ES-I3 (cell line): Measurements from ENCODE around the gene PCBP2.
"Not testable (repeated sequence)": the region's sequence is repeated elsewhere in the genome, so short reads cannot be mapped to it uniquely, and the experiment has no call there.

Experiments used
- H3K36me3 ChIP-seq: 2 replicates; pipeline ENCODE4 v1.6.1; 2013; ENCODE audit warnings: mild to moderate bottlenecking, low read length, control low read depth, moderate library complexity; ENCODE audit not compliant: insufficient read depth
- H3K4me1 ChIP-seq: 2 replicates; pipeline ENCODE4 v1.6.1; 2013; ENCODE audit warnings: mild to moderate bottlenecking, control low read depth, low read length; ENCODE audit not compliant: insufficient read depth
- H3K9ac ChIP-seq: 2 replicates; pipeline ENCODE4 v1.6.1; 2013; ENCODE audit warnings: low read depth, mild to moderate bottlenecking, low read length, moderate library complexity
- H3K9me3 ChIP-seq: 2 replicates; pipeline ENCODE4 v1.6.1; 2013; ENCODE audit warnings: mild to moderate bottlenecking, low read length, moderate library complexity; ENCODE audit not compliant: control insufficient read depth, insufficient read depth

PCBP2 gene

GRCh38 chr12:53474077-53474476, 22.2 kb downstream of the PCBP2 start:
- H3K9me3 ChIP-seq, result no peaks in the 10 kb centered on the region
- no peak overlapping the region for H3K9ac ChIP-seq
- peaks cover 13% of the 10 kb centered on the region; the same call in 1 of the 2 replicates for H3K4me1 ChIP-seq
- H3K36me3 ChIP-seq, result peaks cover 78% of the 10 kb centered on the region

- peaks cover 76% of the 10 kb centered on the region for H3K36me3 ChIP-seq
- peaks cover 13% of the 10 kb centered on the region; the same call in 1 of the 2 replicates for H3K4me1 ChIP-seq
- no peak overlapping the region for H3K9ac ChIP-seq
- no peaks in the 10 kb centered on the region for H3K9me3 ChIP-seq
Observed at GRCh38 chr12:53474819-53475218, 22.9 kb downstream of the PCBP2 start.

DNA sequence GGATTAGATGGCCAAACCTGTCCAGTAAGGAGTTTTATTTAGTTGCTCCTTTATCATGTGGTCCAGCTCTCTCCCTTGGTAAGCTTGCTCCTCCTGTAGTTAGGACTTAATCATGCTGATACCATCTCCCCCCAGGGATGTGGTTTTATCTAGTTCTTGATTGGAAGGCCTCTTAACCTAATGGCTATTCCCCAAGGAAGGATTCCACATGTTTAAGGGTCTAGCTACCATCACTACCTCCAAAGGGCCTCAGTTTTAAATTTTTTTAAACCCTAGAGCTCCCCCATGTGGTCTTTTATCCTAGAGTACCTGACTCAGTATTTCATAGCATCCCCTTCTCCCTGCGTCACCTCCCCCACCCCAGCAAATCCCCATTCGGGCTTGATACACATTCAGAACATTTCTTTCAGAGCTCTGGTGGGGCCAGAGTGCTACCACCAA, 24.9 kb downstream of the PCBP2 start:
- no peak overlapping the region for H3K9ac ChIP-seq
- H3K4me1 ChIP-seq, result peaks cover 13% of the 10 kb centered on the region; the same call in 1 of the 2 replicates
- no peaks in the 10 kb centered on the region for H3K9me3 ChIP-seq
- peaks cover 67% of the 10 kb centered on the region for H3K36me3 ChIP-seq

- Histone ChIP-seq H3K4me1 (peaks cover 9% of the 10 kb centered on the region; the same call in 1 of the 2 replicates), H3K9ac (no peak overlapping the region), H3K9me3 (no peaks in the 10 kb centered on the region), H3K36me3 (peaks cover 56% of the 10 kb centered on the region)
Observed at GRCh38 chr12:53478865-53479264, 27.0 kb downstream of the PCBP2 start.

DNA sequence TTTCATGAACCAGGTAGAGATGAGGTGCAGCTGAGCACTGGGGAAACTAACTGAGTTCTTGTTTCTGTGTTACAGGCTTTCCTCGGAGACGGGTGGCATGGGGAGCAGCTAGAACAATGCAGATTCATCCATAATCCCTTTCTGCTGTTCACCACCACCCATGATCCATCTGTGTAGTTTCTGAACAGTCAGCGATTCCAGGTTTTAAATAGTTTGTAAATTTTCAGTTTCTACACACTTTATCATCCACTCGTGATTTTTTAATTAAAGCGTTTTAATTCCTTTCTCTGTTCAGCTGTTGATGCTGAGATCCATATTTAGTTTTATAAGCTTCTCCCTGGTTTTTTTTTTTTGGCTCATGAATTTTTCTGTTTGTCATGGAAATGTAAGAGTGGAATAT, 27.4 kb downstream of the PCBP2 start:
- Histone ChIP-seq H3K9me3 (no peaks in the 10 kb centered on the region), H3K4me1 (peaks cover 9% of the 10 kb centered on the region; the same call in 1 of the 2 replicates), H3K36me3 (peaks cover 54% of the 10 kb centered on the region), H3K9ac (no peak overlapping the region)

GRCh38 chr12:53480491-53481442, 28.9 kb downstream of the PCBP2 start:
- H3K4me1 ChIP-seq, result peaks cover 9% of the 10 kb centered on the region; the same call in 1 of the 2 replicates
- H3K9ac ChIP-seq, result no peak overlapping the region
- H3K36me3 ChIP-seq, result peaks cover 50% of the 10 kb centered on the region
- H3K9me3 ChIP-seq, result no peaks in the 10 kb centered on the region

- not testable (repeated sequence) for H3K9ac ChIP-seq
- peaks cover 45% of the 10 kb centered on the region for H3K36me3 ChIP-seq
Observed at GRCh38 chr12:53481458-53481857, 29.6 kb downstream of the PCBP2 start.

DNA sequence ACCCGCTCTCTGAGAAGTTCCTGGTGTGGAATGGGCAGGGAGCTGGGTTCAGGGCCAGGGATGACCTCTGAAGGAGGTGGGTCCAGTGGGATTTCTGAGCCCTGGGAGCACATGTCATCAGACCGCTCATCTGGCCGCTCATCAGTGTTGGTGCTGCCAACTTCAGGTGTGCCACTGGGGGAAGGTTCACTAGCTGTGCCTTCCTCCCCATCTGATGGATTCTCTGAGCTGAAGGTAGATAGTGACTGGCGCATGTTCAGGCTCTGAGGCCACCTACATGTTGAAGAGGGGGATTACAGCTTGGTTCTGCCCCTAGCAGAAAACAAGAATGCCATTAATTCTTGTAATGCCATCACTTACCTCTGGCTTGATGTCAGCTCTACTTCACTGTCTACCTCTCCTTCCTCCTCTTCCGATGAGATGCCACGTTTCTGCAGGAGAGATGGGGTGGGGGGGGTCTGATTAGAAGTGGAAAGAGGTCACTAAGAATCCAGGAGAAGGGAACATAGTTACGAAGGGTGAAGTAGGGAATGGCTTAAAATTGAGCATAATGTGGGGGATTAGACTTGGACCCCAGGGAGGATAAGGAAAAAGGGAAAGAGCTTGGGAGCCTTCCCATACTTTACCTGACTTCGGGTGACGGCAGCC, 30.2 kb downstream of the PCBP2 start:
- peaks cover 3% of the 10 kb centered on the region; the same call in 1 of the 2 replicates for H3K4me1 ChIP-seq
- H3K9me3 ChIP-seq, result no peaks in the 10 kb centered on the region
- no peak overlapping the region for H3K9ac ChIP-seq
- peaks cover 39% of the 10 kb centered on the region for H3K36me3 ChIP-seq

More at GRCh38 chr12:53481458-53481857, 29.6 kb downstream of the PCBP2 start:
- not testable (repeated sequence) for H3K4me1 ChIP-seq, H3K9me3 ChIP-seq

DNA sequence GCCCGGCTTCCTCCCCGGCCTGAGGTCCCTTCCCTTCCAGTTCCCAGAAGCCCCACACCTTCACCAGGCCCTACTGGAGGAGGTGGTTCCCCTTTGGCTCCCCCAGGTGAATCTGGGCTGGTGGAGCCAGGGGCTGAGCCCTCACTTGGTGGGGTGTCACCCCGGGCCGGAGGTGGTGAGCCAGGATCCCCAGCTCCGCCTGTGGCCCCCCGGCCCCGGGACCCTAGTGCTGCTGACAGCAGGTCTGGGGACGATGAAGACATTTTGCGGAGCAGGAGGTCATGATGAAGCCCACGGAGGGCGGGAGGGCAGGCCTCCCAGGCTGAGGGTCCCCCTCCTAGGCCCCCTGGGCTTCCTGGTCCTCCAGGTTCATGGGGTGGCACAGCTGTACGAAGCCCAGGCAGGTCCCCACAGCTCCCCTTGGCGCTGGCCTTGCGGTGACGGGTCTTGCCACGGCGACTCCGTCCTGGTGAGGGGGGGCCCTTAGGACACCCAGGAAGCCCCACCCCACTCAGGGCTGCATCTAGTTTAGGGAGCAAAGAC, 30.8 kb downstream of the PCBP2 start:
- Histone ChIP-seq H3K9me3 (no peaks in the 10 kb centered on the region), H3K4me1 (peaks cover 3% of the 10 kb centered on the region; the same call in 1 of the 2 replicates), H3K9ac (no peak overlapping the region), H3K36me3 (peaks cover 36% of the 10 kb centered on the region)

DNA sequence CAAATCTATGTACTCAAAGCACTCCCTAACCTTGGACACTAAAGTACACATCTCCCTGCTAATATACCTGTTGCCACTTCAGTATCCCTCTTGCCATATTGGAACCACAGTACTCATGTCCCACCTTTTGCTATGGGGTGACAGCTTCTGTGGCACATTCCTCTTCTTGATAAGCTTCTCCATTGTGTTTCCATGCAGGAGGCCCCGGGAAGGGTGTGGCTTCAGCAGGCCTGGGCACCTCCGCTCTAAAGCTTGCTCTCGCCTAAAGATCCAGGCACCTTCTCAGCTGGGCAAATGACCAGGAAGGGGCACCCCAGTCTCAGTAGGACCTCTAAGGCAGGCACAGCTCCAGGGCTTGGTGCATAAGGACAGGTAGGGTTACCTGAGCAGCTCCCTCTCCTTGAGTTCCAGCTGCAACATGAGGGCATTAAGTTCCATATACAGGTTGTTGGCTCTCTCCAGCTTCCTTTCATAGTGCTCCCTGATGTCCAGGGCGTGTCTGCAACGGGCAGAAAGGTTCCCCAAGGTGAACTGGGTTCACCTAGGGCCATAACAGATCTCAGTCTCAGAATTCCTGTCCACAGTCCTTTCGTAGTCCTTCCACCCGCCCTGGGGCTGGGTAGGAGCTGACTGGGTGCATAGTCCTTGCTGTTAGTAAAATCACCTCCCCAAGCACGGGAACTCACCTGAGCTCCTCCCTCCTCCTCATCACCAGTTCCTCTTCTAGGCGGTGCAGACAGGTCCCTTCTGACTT, 31.5 kb downstream of the PCBP2 start:
- peaks cover 29% of the 10 kb centered on the region for H3K36me3 ChIP-seq
- H3K9ac ChIP-seq, result no peak overlapping the region
- peaks cover 3% of the 10 kb centered on the region; the same call in 1 of the 2 replicates for H3K4me1 ChIP-seq
- no peaks in the 10 kb centered on the region for H3K9me3 ChIP-seq

DNA sequence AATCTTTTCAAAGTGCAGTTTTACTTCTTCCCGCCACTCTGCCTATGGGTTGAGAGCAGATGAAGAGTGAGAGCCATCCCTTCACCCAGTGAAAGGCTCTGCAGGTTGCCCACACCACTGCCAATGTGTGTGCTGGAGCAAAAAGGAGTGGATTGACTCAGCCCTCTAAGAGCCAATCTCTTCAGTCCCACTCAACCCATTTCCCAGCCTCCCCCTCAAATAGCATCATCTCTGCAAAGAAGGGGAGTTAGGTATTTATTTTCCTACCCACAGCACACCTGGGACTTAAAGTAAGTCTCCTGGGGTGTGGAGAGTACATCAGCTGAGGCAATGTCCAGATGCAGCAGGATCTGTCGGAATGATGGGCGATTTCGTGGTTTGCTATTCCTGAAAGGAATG, 32.1 kb downstream of the PCBP2 start:
- Histone ChIP-seq H3K9me3 (no peaks in the 10 kb centered on the region), H3K36me3 (peaks cover 25% of the 10 kb centered on the region)

GRCh38 chr12:53484686-53485575, 33.0 kb downstream of the PCBP2 start:
- no peak overlapping the region for H3K9ac ChIP-seq
- H3K9me3 ChIP-seq, result no peaks in the 10 kb centered on the region
- peaks cover 18% of the 10 kb centered on the region for H3K36me3 ChIP-seq
- H3K4me1 ChIP-seq, result no peaks in the 10 kb centered on the region; the same call in 1 of the 2 replicates

More for the DNA sequence above, 32.1 kb downstream of the PCBP2 start:
- Histone ChIP-seq H3K4me1 (peaks cover under 1% of the 10 kb centered on the region; the same call in 1 of the 2 replicates), H3K9ac (no peak overlapping the region)
